GM12864 (cell line): Measurements from ENCODE around the gene TTC13.
"Not testable (repeated sequence)": the region's sequence is repeated elsewhere in the genome, so short reads cannot be mapped to it uniquely, and the experiment has no call there.

Source experiments
- DNase-seq: peaks from one replicate; pipeline ENCODE4 v3.0.0-alpha.2; 2011; ENCODE audit warnings: low read depth
- H3K4me3 ChIP-seq: 2 replicates; pipeline ENCODE4 v1.5.1; 2011; ENCODE audit warnings: mild to moderate bottlenecking, low read depth, low read length, control low read depth
- TF ChIP-seq, protein P1 (sequence below): IDR thresholded peaks from 2 replicates; pipeline ENCODE4 v1.5.1; 2011; ENCODE audit warnings: low read depth, mild to moderate bottlenecking, moderate library complexity, low read length, control low read depth, inconsistent platforms; ENCODE audit errors: missing control alignments

TTC13 gene

DNA sequence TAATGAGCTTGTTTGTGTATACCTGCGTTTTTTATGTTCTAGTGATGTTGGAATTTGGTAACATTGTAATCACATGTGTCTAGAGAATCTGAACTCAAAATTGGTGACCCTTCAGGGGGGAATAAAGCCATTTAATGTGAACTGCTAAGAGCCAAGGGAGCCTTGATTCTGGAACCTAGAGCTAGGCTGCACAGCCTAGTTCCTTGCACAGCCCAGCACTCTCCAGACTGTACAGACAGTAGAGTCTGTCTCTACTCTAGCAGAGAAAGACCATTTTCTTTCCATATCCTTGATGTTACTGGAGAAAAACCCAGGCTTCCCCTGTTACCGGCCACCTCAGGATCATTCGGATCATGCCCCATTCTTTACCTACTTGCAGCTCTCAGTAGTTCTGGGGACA lies 8.8 kb upstream of the TTC13 start:
- DNase-seq = no peak
- H3K4me3 ChIP-seq = no peak overlapping the region
- TF ChIP-seq, protein P1, sequence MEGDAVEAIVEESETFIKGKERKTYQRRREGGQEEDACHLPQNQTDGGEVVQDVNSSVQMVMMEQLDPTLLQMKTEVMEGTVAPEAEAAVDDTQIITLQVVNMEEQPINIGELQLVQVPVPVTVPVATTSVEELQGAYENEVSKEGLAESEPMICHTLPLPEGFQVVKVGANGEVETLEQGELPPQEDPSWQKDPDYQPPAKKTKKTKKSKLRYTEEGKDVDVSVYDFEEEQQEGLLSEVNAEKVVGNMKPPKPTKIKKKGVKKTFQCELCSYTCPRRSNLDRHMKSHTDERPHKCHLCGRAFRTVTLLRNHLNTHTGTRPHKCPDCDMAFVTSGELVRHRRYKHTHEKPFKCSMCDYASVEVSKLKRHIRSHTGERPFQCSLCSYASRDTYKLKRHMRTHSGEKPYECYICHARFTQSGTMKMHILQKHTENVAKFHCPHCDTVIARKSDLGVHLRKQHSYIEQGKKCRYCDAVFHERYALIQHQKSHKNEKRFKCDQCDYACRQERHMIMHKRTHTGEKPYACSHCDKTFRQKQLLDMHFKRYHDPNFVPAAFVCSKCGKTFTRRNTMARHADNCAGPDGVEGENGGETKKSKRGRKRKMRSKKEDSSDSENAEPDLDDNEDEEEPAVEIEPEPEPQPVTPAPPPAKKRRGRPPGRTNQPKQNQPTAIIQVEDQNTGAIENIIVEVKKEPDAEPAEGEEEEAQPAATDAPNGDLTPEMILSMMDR = no peak

DNA sequence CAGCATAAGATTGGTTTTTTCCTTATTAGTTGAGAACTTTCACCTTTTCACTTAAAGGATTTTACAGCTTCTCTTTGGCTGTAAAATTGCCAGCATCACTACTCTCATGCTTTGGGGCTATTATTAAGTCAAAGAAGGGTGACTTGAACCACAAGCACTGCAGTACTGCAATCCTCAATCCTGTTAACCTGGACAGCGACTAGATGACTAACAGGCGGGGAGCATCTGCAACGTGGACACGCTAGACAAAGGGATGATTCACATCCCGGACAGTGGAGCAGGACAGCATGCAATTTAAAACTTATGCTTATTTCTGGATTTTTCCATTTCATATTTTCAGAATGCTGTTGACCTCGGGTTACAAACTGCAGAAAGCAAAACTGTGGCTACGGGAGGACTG lies 8.3 kb upstream of the TTC13 start:
- no peak for DNase-seq

DNA sequence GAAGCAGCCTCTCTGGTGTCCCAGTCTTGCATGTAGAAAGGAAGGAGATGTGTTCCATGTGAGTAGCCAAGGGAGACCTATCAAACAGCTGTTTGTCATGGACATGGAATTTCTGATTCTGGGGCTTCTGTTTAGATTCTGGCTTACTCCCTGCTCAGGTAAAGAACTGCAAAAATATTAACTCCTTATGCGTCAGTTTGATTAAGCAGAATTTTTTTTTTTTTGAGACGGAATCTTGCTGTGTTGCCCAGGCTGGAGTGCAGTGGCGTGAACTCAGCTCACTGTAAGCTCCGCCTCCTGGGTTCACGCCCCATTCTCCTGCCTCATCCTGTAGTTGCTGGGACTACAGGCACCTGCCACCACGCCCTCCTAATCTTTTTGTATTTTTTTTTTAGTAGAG lies 7.0 kb upstream of the TTC13 start:
- TF ChIP-seq, protein P1 = no peak
- DNase-seq = no peak
- no peak overlapping the region for H3K4me3 ChIP-seq

More for the DNA sequence above, 8.3 kb upstream of the TTC13 start:
- TF ChIP-seq, protein P1 = no peak
- no peak overlapping the region for H3K4me3 ChIP-seq

DNA sequence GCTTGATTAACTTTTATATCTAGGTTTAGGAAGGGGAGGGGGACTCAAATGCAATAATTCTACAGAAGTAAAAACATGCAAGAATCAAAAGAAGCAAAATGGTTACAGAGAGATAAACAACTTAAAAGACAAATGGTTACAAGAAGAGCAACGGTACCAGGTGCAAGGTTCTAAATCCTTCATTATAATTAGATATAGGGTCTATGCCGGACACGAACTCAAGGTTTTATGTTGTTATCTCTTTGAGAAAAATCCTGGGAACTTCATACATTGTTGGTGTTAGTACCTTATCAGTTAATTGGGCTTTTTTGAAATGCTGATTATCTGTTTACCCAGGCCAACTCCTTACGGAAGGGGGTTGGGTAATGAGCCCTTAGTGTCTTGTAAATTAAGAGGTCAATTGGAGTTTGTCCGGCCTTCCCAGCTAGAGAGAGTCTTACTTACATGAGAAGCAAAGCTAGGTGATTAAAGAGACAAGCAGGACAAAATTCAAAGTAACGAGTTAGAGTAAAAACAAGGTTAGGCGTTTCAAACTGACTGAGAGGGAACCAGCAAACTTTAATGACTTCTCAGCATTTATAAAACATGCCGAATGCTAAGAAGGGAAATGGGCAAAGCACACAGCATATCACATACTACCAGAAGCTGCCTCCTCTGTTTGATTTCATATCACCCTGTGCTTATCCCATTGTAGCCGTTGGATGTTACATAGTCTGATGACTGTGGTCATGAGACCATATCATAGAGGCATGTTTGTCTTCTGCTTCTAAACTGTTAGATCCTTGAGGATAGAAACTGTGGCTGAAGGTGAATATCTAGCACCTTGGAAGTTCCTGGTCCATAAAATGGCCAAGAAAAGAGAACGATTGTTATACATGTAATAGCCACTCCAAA lies 6.2 kb upstream of the TTC13 start:
- H3K4me3 ChIP-seq, DNase-seq: not testable (repeated sequence)

DNA sequence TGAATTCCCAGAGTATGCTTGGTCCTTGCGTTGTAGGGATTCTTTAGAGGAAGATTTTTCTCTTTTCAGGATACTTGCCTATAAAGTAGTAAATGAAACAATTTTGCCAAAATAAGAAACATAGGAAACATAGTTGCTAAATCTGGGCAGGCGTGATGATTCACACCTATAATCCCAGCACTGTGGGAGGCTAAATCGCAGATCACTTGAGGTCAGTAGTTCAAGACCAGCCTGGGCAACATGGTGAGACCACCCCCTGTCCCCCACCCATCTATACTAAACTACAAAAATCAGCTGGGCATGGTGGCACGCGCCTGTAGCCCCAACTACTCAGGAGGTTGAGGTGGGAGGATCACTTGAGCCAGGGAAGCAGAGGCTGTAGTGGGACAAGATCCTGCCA lies 5.2 kb upstream of the TTC13 start:
- TF ChIP-seq, protein P1 = no peak
- H3K4me3 ChIP-seq = no peak overlapping the region
- DNase-seq = no peak

DNA sequence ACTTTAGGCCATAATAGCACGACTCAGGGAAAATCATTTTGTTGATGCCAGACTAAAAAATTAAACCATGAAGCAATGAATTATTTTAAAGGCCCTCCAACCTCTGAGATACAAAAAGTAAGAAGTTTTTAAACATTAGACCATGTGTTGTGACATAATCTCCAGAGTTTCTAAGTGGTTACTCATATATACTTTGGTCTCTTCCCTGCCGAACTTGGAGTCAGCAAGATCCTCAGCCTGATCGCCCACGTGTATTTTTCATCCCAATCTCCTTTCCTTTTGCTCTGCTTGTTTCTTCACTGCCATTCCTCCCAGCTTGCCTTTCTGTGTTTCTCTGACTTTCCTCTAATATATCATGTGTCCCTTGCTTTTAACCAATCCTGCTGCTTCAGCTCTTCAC lies 4.0 kb upstream of the TTC13 start:
- no peak overlapping the region for H3K4me3 ChIP-seq

DNA sequence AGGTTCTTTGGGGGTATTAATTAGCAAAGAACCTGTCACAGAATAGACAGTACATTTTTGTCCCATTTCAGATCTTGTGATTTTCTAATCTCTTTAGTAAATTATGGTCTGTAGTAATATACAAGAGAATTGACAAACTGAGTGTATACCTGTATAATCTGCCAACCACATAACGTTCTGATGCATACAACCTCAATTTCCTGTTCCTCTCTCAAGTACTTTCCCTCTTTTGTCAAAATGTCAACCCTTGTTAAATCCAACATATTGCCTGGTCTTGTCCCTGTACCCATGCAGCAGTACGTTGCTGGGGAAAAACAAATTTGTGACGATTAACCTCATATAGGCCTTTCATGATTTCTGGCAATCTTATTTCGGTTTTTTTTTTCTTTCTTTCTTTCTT lies 1.3 kb upstream of the TTC13 start:
- no peak for DNase-seq
- TF ChIP-seq, protein P1 = no peak
- H3K4me3 ChIP-seq = peak overlapping the region; percentile 69

More for the DNA sequence above, 4.0 kb upstream of the TTC13 start:
- TF ChIP-seq, protein P1 = no peak
- no peak for DNase-seq
